ENCODE results near the gene GRID1. TPM values are rescaled to one million over a fixed set of nuclear protein-coding genes. Genes with fewer than 3 reads are reported as not detected.
"Not testable (repeated sequence)": the region's sequence is repeated elsewhere in the genome, so short reads cannot be mapped to it uniquely, and the experiment has no call there.

Gene GRID1
- total RNA-seq, 1 donor: not detected

GRCh38 chr10:85713885-85714284, 652.7 kb downstream of the GRID1 start:
- no peak for TF ChIP-seq CTCF (IDR thresholded peaks at IDR 0.05; ENCODE audit: insufficient read depth, low read length)
- H3K4me3 ChIP-seq (ENCODE audit: low read depth, low read length): no peak overlapping the region

GRCh38 chr10:85702768-85703167, 663.8 kb downstream of the GRID1 start:
- DNase-seq (ENCODE audit: low read depth): no peak
- no peak for TF ChIP-seq CTCF (IDR thresholded peaks at IDR 0.05; ENCODE audit: insufficient read depth, low read length)
- no peak overlapping the region for H3K4me3 ChIP-seq (ENCODE audit: low read depth, low read length)

More at GRCh38 chr10:85713885-85714284, 652.7 kb downstream of the GRID1 start:
- no peak for DNase-seq (ENCODE audit: low read depth)

GRCh38 chr10:85699066-85699465, 667.5 kb downstream of the GRID1 start:
- not testable (repeated sequence) for DNase-seq (ENCODE audit: low read depth); H3K4me3 ChIP-seq (ENCODE audit: low read depth, low read length)

GRCh38 chr10:85696893-85697292, 669.7 kb downstream of the GRID1 start:
- no peak overlapping the region for H3K4me3 ChIP-seq (ENCODE audit: low read depth, low read length)
- no peak for DNase-seq (ENCODE audit: low read depth)
- TF ChIP-seq CTCF (IDR thresholded peaks at IDR 0.05; ENCODE audit: insufficient read depth, low read length): no peak

- no peak overlapping the region for H3K4me3 ChIP-seq (ENCODE audit: low read depth, low read length)
- DNase-seq (ENCODE audit: low read depth): no peak
- TF ChIP-seq CTCF (IDR thresholded peaks at IDR 0.05; ENCODE audit: insufficient read depth, low read length): no peak
These were observed 684.0 kb downstream of the GRID1 start for GRCh38 chr10:85682621-85683020.

GRCh38 chr10:85679710-85680109, 686.9 kb downstream of the GRID1 start:
- no peak overlapping the region for H3K4me3 ChIP-seq (ENCODE audit: low read depth, low read length)
- no peak for TF ChIP-seq CTCF (IDR thresholded peaks at IDR 0.05; ENCODE audit: insufficient read depth, low read length)
- no peak for DNase-seq (ENCODE audit: low read depth)

GRCh38 chr10:85679061-85679460, 687.5 kb downstream of the GRID1 start:
- no peak for TF ChIP-seq CTCF (IDR thresholded peaks at IDR 0.05; ENCODE audit: insufficient read depth, low read length)
- H3K4me3 ChIP-seq (ENCODE audit: low read depth, low read length): no peak overlapping the region
- no peak for DNase-seq (ENCODE audit: low read depth)

All from fibroblast of the aortic adventitia (primary cell).